GM23338 (cell line): ENCODE data around the gene KLHDC7B. TPM values are rescaled to one million over a fixed set of nuclear protein-coding genes. Genes with fewer than 3 reads are reported as not detected.

Experiments used
- ATAC-seq: fragments of 200-7000 bp; cut with Tn5 transposase; 3 replicates; pipeline ENCODE4 v1.9.1; 2020
- DNase-seq: peaks from one replicate; pipeline ENCODE4 v3.0.0-alpha.2; 2015; ENCODE audit warnings: low spot score
- H2AFZ ChIP-seq: fragments of 200-600 bp; sonication (generic); 2 replicates; pipeline ENCODE4 v1.8.0; 2016; ENCODE audit warnings: antibody characterized with exemption, mild to moderate bottlenecking, moderate library complexity
- H3F3A ChIP-seq: fragments of 200-600 bp; sonication (generic); replicated peaks from 2 replicates; pipeline ENCODE4 v1.8.0; 2017; ENCODE audit warnings: antibody characterized with exemption, mixed run types, low read depth
- H3K27ac ChIP-seq: fragments of 200-600 bp; sonication (generic); 2 replicates; pipeline ENCODE4 v1.6.1; 2016; ENCODE audit warnings: low read depth
- H3K27me3 ChIP-seq: fragments of 200-600 bp; sonication (generic); 2 replicates; pipeline ENCODE4 v1.8.0; 2016; ENCODE audit warnings: mild to moderate bottlenecking, mixed run types, moderate library complexity; ENCODE audit not compliant: insufficient read depth
- H3K36me3 ChIP-seq: fragments of 200-600 bp; sonication (generic); 2 replicates; pipeline ENCODE4 v1.8.0; 2016; ENCODE audit warnings: mild to moderate bottlenecking; ENCODE audit not compliant: insufficient read depth
- H3K4me1 ChIP-seq: fragments of 200-600 bp; sonication (generic); 2 replicates; pipeline ENCODE4 v1.8.0; 2016; ENCODE audit warnings: mild to moderate bottlenecking, moderate library complexity; ENCODE audit not compliant: insufficient read depth
- H3K4me2 ChIP-seq: fragments of 200-600 bp; sonication (generic); 2 replicates; pipeline ENCODE4 v1.7.1; 2017; ENCODE audit warnings: mixed run types
- H3K4me3 ChIP-seq: fragments of 200-600 bp; sonication (generic); 2 replicates; pipeline ENCODE4 v1.6.1; 2016; ENCODE audit warnings: mixed run types
- H3K79me2 ChIP-seq: fragments of 200-600 bp; sonication (generic); replicated peaks from 2 replicates; pipeline ENCODE4 v1.8.0; 2017; ENCODE audit warnings: mild to moderate bottlenecking; ENCODE audit not compliant: insufficient read depth
- H3K9me2 ChIP-seq: fragments of 200-600 bp; sonication (generic); 2 replicates; pipeline ENCODE4 v1.8.0; 2017; ENCODE audit not compliant: insufficient read depth
- H4K20me1 ChIP-seq: fragments of 200-600 bp; sonication (generic); replicated peaks from 2 replicates; pipeline ENCODE4 v1.8.0; 2017; ENCODE audit warnings: mild to moderate bottlenecking; ENCODE audit not compliant: insufficient read depth
- H3K27ac Mint-ChIP-seq: 2 replicates; pipeline ENCODE4 v1.8.0; 2020; ENCODE audit warnings: inconsistent platforms, mild to moderate bottlenecking, moderate library complexity, mixed read lengths
- H3K27me3 Mint-ChIP-seq: 3 replicates; pipeline ENCODE4 v1.8.0; 2022; ENCODE audit warnings: low read depth, mild to moderate bottlenecking, moderate library complexity, mixed read lengths, inconsistent platforms; ENCODE audit not compliant: insufficient read depth, poor library complexity
- H3K36me3 Mint-ChIP-seq: 3 replicates; pipeline ENCODE4 v1.8.0; 2021; ENCODE audit warnings: low read depth, mild to moderate bottlenecking, inconsistent platforms, moderate library complexity, mixed read lengths
- H3K4me1 Mint-ChIP-seq: 3 replicates; pipeline ENCODE4 v1.8.0; 2020; ENCODE audit warnings: mild to moderate bottlenecking, inconsistent platforms, mixed read lengths
- H3K4me3 Mint-ChIP-seq: 3 replicates; pipeline ENCODE4 v1.8.0; 2021; ENCODE audit warnings: moderate library complexity, mild to moderate bottlenecking, inconsistent platforms, mixed read lengths
- H3K9me3 Mint-ChIP-seq: 3 replicates; pipeline ENCODE4 v1.8.0; 2020; ENCODE audit warnings: moderate library complexity, mild to moderate bottlenecking, inconsistent platforms, mixed read lengths
- CREB1 ChIP-seq: fragments of 250-450 bp; sonication (Bioruptor Pico); IDR thresholded peaks from 2 replicates; pipeline ENCODE4 v1.5.0; 2020; ENCODE audit warnings: low read depth, mild to moderate bottlenecking, moderate library complexity
- EZH2phosphoT487 ChIP-seq: fragments of 200-600 bp; sonication (generic); IDR thresholded peaks from one replicate; pipeline ENCODE4 v1.8.1; 2018; ENCODE audit warnings: antibody characterized with exemption; ENCODE audit not compliant: unreplicated experiment
- JUNB ChIP-seq: IDR thresholded peaks from one replicate; pipeline ENCODE4 v1.6.1; 2016; ENCODE audit warnings: antibody characterized with exemption; ENCODE audit not compliant: unreplicated experiment
- NANOG ChIP-seq: IDR thresholded peaks from 2 replicates; pipeline ENCODE4 v1.6.1; 2016; ENCODE audit warnings: antibody characterized with exemption, borderline replicate concordance
- POLR2AphosphoS5 ChIP-seq: IDR thresholded peaks from 2 replicates; pipeline ENCODE4 v1.6.1; 2016; ENCODE audit warnings: antibody characterized with exemption, low read depth
- STAT1 ChIP-seq: IDR thresholded peaks from one replicate; pipeline ENCODE4 v1.6.1; 2016; ENCODE audit warnings: antibody characterized with exemption; ENCODE audit not compliant: unreplicated experiment
- polyA plus RNA-seq: library from polyadenylated mRNA; unstranded; fragments of >200 nt; fragmentation: Nextera tagmentation; extraction: Ambion mirVana; gene quantifications from 2 replicates; pipeline ENCODE4 v1.2.1, GENCODE V29; 2016
- total RNA-seq: library from RNA; depleted of rRNA; stranded (reverse); fragments of >200 nt; shearing (Covaris generic); gene quantifications from 2 replicates; pipeline ENCODE4 v1.2.3, GENCODE V29; 2014
- TF ChIP-seq, protein P1 (sequence below): IDR thresholded peaks from one replicate; pipeline ENCODE4 v1.6.1; 2018; ENCODE audit warnings: antibody characterized with exemption; ENCODE audit not compliant: unreplicated experiment
- TF ChIP-seq, protein P2 (sequence below), 2 experiments: fragments of 200-600 bp in 1 of 2; sonication (generic) in 1 of 2; conservative IDR thresholded peaks; 2 replicates each; pipeline versions ENCODE4 v1.5.1 to v1.6.1; 2016 to 2017; ENCODE audit warnings: antibody characterized with exemption in 2 of 2, low read depth in 2 of 2, mild to moderate bottlenecking in 2 of 2, moderate library complexity in 1 of 2
- TF ChIP-seq, protein P3 (sequence below): fragments of 250-450 bp; sonication (Bioruptor Pico); IDR thresholded peaks from 2 replicates; pipeline ENCODE4 v1.5.0; 2020; ENCODE audit warnings: mild to moderate bottlenecking, moderate library complexity

KLHDC7B gene
- total and polyA plus RNA-seq, 2 experiments from 2014 or later = not detected

DNA sequence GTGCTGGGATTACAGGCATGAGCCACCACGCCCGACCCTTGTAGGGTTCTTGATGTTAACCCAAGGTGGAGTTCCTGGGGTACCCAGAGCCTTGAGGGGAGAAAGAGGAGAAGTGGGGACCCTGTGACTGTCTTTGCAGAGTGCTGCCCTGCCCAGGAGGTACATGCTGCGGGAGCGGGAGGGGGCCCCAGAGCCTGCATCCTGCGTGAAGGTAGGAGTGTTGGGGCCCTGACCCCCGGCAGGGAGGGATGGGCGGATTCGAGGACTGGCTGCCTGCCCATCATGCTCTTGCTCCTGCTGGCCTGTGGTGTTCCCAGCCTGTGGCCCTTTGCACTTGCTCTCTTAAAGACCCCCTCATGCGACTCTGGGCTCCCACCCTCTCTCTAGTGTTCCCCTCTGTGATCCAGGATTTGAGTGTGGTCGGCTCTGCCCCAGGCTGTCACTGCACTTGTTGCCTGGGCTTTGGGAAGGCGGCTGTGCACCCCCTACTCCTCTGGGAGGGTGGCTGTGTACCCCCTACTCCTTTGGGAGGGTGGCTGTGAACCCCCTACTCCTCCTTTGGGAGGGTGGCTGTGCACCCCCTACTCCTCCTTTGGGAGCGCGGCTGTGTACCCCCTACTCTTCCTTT, 24.8 kb upstream of the KLHDC7B start:
- H3K79me2 ChIP-seq = 0 out of 2 replicates have a peak, but pooled peaks cover 4% of the 10 kb centered on the region
- no peaks in the 10 kb centered on the region for H3K27me3 ChIP-seq
- 0 out of 2 replicates have a peak, but pooled peaks cover 4% of the 10 kb centered on the region for H3F3A ChIP-seq
- Mint-ChIP-seq H3K9me3 (peaks cover 4% of the 10 kb centered on the region; the same call in 1 of the 3 replicates), H3K36me3 (peaks cover 22% of the 10 kb centered on the region), H3K4me1 (peaks cover 5% of the 10 kb centered on the region), H3K4me3 (no peak overlapping the region), H3K27me3 (peaks cover 9% of the 10 kb centered on the region), H3K27ac (no peak overlapping the region)
- ATAC-seq = no peak
- TF ChIP-seq STAT1 (no peak), JUNB (no peak), EZH2phosphoT487 (no peak), POLR2AphosphoS5 (no peak), NANOG (no peak), CREB1 (CRISPR knock-in tag) (no peak)
- TF ChIP-seq, protein P1, sequence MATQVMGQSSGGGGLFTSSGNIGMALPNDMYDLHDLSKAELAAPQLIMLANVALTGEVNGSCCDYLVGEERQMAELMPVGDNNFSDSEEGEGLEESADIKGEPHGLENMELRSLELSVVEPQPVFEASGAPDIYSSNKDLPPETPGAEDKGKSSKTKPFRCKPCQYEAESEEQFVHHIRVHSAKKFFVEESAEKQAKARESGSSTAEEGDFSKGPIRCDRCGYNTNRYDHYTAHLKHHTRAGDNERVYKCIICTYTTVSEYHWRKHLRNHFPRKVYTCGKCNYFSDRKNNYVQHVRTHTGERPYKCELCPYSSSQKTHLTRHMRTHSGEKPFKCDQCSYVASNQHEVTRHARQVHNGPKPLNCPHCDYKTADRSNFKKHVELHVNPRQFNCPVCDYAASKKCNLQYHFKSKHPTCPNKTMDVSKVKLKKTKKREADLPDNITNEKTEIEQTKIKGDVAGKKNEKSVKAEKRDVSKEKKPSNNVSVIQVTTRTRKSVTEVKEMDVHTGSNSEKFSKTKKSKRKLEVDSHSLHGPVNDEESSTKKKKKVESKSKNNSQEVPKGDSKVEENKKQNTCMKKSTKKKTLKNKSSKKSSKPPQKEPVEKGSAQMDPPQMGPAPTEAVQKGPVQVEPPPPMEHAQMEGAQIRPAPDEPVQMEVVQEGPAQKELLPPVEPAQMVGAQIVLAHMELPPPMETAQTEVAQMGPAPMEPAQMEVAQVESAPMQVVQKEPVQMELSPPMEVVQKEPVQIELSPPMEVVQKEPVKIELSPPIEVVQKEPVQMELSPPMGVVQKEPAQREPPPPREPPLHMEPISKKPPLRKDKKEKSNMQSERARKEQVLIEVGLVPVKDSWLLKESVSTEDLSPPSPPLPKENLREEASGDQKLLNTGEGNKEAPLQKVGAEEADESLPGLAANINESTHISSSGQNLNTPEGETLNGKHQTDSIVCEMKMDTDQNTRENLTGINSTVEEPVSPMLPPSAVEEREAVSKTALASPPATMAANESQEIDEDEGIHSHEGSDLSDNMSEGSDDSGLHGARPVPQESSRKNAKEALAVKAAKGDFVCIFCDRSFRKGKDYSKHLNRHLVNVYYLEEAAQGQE = no peak
- TF ChIP-seq, protein P2, sequence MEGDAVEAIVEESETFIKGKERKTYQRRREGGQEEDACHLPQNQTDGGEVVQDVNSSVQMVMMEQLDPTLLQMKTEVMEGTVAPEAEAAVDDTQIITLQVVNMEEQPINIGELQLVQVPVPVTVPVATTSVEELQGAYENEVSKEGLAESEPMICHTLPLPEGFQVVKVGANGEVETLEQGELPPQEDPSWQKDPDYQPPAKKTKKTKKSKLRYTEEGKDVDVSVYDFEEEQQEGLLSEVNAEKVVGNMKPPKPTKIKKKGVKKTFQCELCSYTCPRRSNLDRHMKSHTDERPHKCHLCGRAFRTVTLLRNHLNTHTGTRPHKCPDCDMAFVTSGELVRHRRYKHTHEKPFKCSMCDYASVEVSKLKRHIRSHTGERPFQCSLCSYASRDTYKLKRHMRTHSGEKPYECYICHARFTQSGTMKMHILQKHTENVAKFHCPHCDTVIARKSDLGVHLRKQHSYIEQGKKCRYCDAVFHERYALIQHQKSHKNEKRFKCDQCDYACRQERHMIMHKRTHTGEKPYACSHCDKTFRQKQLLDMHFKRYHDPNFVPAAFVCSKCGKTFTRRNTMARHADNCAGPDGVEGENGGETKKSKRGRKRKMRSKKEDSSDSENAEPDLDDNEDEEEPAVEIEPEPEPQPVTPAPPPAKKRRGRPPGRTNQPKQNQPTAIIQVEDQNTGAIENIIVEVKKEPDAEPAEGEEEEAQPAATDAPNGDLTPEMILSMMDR (conservative IDR thresholded peaks at IDR 0.05; ENCODE audit: low read depth in 2 of 2) = no peak
- TF ChIP-seq, protein P3, sequence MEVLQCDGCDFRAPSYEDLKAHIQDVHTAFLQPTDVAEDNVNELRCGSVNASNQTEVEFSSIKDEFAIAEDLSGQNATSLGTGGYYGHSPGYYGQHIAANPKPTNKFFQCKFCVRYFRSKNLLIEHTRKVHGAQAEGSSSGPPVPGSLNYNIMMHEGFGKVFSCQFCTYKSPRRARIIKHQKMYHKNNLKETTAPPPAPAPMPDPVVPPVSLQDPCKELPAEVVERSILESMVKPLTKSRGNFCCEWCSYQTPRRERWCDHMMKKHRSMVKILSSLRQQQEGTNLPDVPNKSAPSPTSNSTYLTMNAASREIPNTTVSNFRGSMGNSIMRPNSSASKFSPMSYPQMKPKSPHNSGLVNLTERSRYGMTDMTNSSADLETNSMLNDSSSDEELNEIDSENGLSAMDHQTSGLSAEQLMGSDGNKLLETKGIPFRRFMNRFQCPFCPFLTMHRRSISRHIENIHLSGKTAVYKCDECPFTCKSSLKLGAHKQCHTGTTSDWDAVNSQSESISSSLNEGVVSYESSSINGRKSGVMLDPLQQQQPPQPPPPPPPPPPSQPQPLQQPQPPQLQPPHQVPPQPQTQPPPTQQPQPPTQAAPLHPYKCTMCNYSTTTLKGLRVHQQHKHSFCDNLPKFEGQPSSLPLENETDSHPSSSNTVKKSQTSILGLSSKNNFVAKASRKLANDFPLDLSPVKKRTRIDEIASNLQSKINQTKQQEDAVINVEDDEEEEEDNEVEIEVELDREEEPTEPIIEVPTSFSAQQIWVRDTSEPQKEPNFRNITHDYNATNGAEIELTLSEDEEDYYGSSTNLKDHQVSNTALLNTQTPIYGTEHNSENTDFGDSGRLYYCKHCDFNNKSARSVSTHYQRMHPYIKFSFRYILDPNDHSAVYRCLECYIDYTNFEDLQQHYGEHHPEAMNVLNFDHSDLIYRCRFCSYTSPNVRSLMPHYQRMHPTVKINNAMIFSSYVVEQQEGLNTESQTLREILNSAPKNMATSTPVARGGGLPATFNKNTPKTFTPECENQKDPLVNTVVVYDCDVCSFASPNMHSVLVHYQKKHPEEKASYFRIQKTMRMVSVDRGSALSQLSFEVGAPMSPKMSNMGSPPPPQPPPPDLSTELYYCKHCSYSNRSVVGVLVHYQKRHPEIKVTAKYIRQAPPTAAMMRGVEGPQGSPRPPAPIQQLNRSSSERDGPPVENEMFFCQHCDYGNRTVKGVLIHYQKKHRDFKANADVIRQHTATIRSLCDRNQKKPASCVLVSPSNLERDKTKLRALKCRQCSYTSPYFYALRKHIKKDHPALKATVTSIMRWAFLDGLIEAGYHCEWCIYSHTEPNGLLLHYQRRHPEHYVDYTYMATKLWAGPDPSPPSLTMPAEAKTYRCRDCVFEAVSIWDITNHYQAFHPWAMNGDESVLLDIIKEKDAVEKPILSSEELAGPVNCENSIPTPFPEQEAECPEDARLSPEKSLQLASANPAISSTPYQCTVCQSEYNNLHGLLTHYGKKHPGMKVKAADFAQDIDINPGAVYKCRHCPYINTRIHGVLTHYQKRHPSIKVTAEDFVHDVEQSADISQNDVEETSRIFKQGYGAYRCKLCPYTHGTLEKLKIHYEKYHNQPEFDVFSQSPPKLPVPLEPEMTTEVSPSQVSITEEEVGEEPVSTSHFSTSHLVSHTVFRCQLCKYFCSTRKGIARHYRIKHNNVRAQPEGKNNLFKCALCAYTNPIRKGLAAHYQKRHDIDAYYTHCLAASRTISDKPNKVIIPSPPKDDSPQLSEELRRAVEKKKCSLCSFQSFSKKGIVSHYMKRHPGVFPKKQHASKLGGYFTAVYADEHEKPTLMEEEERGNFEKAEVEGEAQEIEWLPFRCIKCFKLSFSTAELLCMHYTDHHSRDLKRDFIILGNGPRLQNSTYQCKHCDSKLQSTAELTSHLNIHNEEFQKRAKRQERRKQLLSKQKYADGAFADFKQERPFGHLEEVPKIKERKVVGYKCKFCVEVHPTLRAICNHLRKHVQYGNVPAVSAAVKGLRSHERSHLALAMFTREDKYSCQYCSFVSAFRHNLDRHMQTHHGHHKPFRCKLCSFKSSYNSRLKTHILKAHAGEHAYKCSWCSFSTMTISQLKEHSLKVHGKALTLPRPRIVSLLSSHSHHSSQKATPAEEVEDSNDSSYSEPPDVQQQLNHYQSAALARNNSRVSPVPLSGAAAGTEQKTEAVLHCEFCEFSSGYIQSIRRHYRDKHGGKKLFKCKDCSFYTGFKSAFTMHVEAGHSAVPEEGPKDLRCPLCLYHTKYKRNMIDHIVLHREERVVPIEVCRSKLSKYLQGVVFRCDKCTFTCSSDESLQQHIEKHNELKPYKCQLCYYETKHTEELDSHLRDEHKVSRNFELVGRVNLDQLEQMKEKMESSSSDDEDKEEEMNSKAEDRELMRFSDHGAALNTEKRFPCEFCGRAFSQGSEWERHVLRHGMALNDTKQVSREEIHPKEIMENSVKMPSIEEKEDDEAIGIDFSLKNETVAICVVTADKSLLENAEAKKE (CRISPR knock-in tag) = no peak
- no peak overlapping the region for H3K4me2 ChIP-seq
- no peak overlapping the region for H2AFZ ChIP-seq
- no peaks in the 10 kb centered on the region; the same call in 1 of the 2 replicates for H3K36me3 ChIP-seq
- H4K20me1 ChIP-seq = no peaks in the 10 kb centered on the region; the same call in 1 of the 2 replicates
- no peak overlapping the region for H3K4me3 ChIP-seq
- no peak for DNase-seq
- H3K4me1 ChIP-seq = no peaks in the 10 kb centered on the region; the same call in 1 of the 2 replicates
- H3K27ac ChIP-seq = no peak overlapping the region
- no peaks in the 10 kb centered on the region for H3K9me2 ChIP-seq
